HG03442 (cell line): Measurements from ENCODE around the gene CHL1.

ENCODE experiments used
- ATAC-seq: cut with Tn5 transposase; IDR thresholded peaks from one replicate; pipeline ENCODE4 v1.9.1; 2021; ENCODE audit warnings: mild to moderate bottlenecking, moderate library complexity; ENCODE audit not compliant: unreplicated experiment

CHL1 gene

DNA sequence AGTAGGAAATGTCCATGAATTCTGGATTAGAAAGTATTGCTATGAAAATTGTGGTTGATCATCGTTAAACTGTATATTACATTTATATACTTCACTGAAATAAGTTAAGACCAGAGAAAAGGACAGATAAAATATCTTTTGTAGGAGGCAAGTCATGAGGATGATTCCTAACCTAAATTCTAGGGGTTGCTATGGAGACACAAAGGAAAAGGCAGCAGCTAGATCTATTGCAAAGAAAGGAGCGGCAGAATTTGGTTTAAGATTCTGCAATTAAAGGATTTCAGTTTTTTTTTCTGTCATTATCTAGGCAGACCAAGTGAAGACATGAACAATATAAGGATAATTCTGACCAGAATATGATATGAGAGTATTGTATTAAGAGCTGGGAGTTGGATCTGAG is 136.1 kb downstream of the CHL1 start:
- ATAC-seq: no peak

DNA sequence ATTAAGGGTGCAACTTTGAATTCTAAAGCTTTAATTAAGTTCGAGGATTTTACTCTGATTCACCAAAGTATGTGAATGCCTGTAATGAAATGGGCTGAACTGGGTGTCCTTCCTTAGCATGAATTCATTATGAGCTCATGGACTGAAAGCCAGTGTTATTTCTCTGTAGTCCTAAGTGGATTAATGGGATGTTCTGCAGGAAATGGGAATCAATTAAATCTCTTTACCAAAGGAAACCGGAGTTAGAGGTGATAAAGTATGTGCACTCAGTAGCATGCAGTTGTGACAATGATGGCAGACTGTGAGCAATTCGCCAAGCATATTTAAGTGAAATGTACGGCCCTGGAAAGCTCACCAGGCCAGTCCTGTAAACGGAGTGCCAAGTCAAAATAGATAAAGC is 138.7 kb downstream of the CHL1 start:
- ATAC-seq: no peak

DNA sequence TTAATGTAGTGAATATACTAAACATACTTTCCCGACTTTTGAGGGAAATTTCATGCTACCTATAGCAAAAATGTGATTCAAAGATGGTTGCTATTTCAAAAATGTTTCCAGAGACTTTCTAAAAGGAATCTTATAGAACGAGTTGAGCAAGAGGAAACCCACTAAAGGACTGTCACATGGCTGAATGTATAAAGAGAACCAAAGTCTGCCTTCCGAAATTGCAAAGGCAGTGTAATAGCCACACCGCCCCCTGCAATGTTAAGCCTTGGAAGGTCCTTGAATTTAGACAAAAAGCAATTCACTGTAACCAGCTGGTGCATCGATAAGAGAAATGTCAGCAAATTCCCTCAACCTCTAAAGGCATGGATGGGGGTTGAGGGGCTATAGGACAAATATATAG is 142.8 kb downstream of the CHL1 start:
- ATAC-seq: no peak

- no peak for ATAC-seq
These were observed 145.4 kb downstream of the CHL1 start for GRCh38 chr3:341998-342397.

DNA sequence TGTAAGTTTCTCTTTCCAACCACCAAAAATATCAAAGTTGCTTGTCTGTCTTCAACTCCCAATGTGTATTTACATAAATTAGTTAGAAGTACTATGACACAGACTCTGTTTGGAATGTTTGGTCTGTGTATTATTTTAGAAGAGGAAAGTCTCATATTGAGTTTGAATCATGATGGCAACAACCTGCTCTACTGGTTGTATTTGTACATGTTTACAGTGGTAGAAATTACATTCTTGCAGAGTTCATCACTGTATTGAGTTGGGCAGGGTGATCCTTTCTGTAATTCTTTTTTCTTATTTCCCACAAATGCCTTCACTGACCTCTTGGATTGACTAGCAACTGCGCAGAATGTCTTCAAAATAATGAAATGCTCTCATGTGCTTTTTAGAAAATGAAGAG is 149.6 kb downstream of the CHL1 start:
- no peak for ATAC-seq

- ATAC-seq: no peak
These were observed 151.0 kb downstream of the CHL1 start for GRCh38 chr3:347581-347980.

- no peak for ATAC-seq
These were observed 154.4 kb downstream of the CHL1 start for GRCh38 chr3:350871-351371.

- no peak for ATAC-seq
These were observed 156.0 kb downstream of the CHL1 start for GRCh38 chr3:352599-352998.

DNA sequence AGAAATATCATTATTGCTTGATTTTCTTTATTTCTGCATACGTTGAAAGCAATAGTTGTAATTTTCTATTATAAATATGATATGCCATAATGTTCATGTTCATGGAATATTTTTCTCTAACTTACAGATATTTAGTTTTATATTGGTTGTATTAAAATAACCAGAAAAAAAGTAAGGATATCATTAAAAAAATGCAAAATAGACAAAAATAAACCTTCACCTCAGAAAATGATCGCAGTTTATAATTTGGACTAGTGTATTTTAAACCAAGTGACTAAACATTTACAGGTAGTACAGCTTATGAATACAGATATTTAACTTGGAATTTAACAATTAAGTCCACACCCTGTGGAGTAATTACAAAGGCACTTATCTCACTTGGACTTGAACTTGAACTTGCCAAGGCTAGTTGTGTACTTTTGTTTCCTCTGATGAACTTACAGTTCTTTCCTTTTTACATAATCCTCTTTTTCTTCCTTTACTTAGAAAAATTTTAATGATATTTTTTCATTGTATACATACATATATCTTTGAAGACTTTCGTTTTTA is 156.7 kb downstream of the CHL1 start:
- ATAC-seq: no peak

- peak; percentile 69 for ATAC-seq
These were observed 157.9 kb downstream of the CHL1 start for GRCh38 chr3:354432-354831.

DNA sequence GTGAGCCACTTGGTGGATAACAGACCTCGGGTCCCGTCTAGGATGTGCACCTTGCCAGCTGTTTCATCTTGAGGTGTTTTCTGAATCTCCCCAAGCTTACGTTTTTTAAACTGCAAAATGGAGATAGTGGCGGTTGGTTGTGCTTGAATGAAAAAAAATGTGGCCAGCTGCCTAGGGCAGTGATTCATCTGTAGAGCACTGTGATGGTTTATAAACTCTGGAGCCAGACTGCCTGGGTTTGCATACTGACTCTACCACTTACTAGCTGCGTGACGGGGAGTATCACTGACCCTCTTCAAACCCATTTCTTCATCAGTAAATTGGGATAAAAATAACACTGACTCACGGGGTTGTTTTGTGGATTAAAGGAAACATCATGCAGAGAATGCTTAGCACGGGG is 159.1 kb downstream of the CHL1 start:
- ATAC-seq: peak; percentile 50

GRCh38 chr3:356952-357351 is 160.4 kb downstream of the CHL1 start:
- no peak for ATAC-seq

GRCh38 chr3:359672-360071 is 163.1 kb downstream of the CHL1 start:
- peak; percentile 75 for ATAC-seq

DNA sequence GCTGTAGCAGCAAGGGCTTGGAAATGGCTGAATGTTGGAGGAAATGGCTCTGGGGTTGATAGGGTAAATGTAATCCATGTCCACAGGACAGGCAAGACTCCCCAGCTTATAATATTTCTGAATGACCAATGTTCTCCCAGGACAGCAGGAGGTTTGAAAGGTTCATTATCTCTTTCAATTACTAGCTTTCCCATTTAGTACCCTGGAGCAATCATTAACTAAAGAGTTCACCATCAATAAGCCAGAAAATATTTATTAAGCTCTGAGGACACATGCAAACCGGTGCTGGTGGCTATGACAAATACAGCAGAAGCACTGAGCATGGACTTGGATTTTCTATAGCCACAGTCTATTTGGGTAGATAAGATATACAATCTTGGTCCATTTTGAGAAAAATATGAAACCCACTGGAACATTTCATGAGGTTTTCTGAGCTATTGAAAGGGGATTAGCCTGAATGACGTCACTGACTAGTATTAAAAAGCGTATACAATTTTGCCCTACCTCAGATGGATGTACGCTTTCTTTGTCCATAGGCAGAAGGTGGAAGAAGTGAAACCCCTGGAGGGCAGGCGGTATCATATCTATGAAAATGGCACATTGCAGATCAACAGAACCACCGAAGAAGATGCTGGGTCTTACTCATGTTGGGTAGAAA is 166.2 kb downstream of the CHL1 start:
- no peak for ATAC-seq

DNA sequence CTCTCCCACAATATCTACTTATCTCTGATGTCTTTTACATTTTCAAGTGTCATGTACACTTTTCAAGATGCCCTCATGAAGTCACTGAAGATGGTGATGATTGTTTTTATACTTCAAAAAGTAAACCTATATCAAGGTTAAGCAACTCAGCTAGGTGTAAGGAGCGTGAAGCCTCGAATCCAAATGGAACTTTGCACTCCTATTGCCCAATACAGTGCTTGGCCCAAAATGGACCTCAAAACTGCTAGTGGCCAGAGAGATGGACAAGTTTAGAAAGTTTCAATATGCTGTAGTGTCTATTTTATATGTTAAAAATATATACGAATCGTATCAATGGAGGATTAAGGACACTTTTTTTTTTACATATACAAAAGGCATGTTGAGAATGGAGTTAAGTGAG is 167.7 kb downstream of the CHL1 start:
- no peak for ATAC-seq

- ATAC-seq: peak; percentile 57
These were observed 168.7 kb downstream of the CHL1 start for GRCh38 chr3:365268-365667.

GRCh38 chr3:366253-366652 is 169.7 kb downstream of the CHL1 start:
- peak; percentile 36 for ATAC-seq

DNA sequence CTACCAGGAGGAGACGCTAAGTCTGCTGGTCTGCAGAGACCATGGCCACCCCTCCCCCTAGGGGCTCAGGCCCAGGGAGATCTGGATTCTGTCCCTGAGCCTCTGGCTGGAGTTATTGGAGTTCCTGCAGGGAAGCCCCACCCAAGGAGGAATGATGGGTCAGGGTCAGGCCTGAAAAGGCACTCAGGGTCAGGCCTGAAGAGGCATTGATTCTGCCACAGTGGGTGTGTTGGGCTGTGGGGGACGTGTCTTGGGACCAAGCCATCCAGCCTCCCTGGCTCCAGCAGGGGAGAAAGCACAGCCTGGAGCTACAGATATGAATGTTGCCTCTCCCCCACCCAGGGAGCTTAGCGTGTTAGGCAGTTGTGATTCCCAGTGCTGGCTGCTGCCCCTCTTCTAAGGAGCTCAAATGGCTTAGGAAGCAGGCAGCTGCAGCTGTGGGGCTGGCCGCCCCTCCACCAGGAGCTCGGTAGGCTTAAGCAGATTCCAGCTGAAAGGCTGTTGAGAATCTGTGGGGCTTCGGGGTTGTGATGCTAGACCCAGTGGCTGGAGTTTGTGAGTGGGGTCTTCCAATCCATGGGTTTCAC is 176.7 kb downstream of the CHL1 start:
- ATAC-seq: no peak

- ATAC-seq: no peak
These were observed 177.9 kb downstream of the CHL1 start for GRCh38 chr3:374459-374858.

- peak; percentile 71 for ATAC-seq
These were observed 180.6 kb downstream of the CHL1 start for GRCh38 chr3:377158-377561.

- no peak for ATAC-seq
These were observed 184.2 kb downstream of the CHL1 start for GRCh38 chr3:380801-381200.

GRCh38 chr3:385151-385550 is 188.6 kb downstream of the CHL1 start:
- ATAC-seq: no peak

- no peak for ATAC-seq
These were observed 198.2 kb downstream of the CHL1 start for GRCh38 chr3:394775-395174.
